Prostate gland (tissue), 2 donors: ENCODE data around the gene CELF4. TPM values are rescaled to one million over a fixed set of nuclear protein-coding genes. Genes with fewer than 3 reads are reported as not detected.

ENCODE experiments used
- DNase-seq: peaks from one replicate; pipeline ENCODE4 v3.0.0-alpha.2; 2019; ENCODE audit warnings: low spot score
- H3K27ac ChIP-seq, 2 donors: fragments of 200-600 bp; sonication (generic); 2 replicates each; pipeline ENCODE4 v1.5.1; 2017 to 2019
- H3K27me3 ChIP-seq: fragments of 200-600 bp; sonication (generic); replicated peaks from 2 replicates; pipeline ENCODE4 v1.5.1; 2019; ENCODE audit not compliant: insufficient read depth
- H3K36me3 ChIP-seq, 2 donors: fragments of 200-600 bp; sonication (generic); 1 replicate in 1 of 2; 2 replicates in 1 of 2; pipeline versions ENCODE4 v1.5.1 to v1.8.1; 2017 to 2019
- H3K4me1 ChIP-seq: fragments of 200-600 bp; sonication (generic); replicated peaks from 2 replicates; pipeline ENCODE4 v1.5.1; 2019
- H3K4me3 ChIP-seq, 2 donors: fragments of 200-600 bp; sonication (generic); 2 replicates each; pipeline ENCODE4 v1.5.1; 2017 to 2019
- H3K9me3 ChIP-seq: fragments of 200-600 bp; sonication (generic); 2 replicates; pipeline ENCODE4 v1.5.1; 2017
- POLR2A ChIP-seq: fragments of 450-650 bp; IDR thresholded peaks from one replicate; pipeline ENCODE4 v1.6.1; 2016; ENCODE audit warnings: antibody characterized with exemption, mild to moderate bottlenecking
- POLR2AphosphoS5 ChIP-seq: sonication (generic); formaldehyde crosslinking; IDR thresholded peaks from one replicate; pipeline ENCODE4 v1.6.1; 2017; ENCODE audit warnings: antibody characterized with exemption
- WGBS: methylation state at CpG from one replicate; pipeline ENCODE4 v1.1.5; 2018; 5-methylcytosine and 5-hydroxymethylcytosine counted together
- intact Hi-C: fragments of 100-400 bp; cut with DNase I; formaldehyde crosslinking; loops from one replicate; pipeline ENCODE4 v1.14.2; 2022
- total RNA-seq, 2 donors: library from RNA; depleted of rRNA; stranded (reverse); fragments of >200 nt; gene quantifications; one replicate each; pipeline ENCODE4 v1.1.0, GENCODE V29; 2016
- TF ChIP-seq, protein P1 (sequence below), 4 experiments: fragments of 200-600 bp in 2 of 4; fragments of 450-650 bp in 2 of 4; sonication (generic) in 2 of 4; IDR thresholded peaks; 1 replicate in 3 of 4; 2 replicates in 1 of 4; pipeline ENCODE4 v1.5.1; 2016 to 2019; ENCODE audit warnings: antibody characterized with exemption in 4 of 4, mild to moderate bottlenecking in 2 of 4, moderate library complexity in 2 of 4

CELF4 gene
- total RNA-seq, 2 donors from 2014 or later: 7.8 to 8.5 TPM

DNA sequence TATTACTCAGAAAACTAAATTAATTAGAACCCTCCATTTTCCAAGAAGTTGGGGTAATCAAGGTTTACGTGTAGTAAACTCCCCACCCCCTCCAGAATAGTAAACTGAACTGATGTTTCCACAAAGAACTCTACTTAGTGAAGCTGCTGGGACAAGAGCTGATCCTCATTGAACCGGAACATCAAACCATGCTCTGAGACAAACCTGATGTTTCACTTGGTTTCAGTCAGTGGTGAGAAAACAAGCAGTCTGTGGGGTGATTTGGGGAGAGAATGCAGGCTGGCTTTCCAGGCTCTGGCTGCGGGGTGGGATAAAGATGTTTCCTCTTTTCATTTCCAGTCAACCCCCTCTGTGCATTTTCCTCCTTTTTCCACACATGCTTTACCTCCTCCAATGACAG, 38.2 kb downstream of the CELF4 start:
- H3K27me3 ChIP-seq: peaks cover 20% of the 10 kb centered on the region
- no peaks in the 10 kb centered on the region for H3K9me3 ChIP-seq
- no peak for DNase-seq
- H3K36me3 ChIP-seq: no peaks in the 10 kb centered on the region
- H3K27ac ChIP-seq: no peak overlapping the region
- no peak for TF ChIP-seq POLR2AphosphoS5
- TF ChIP-seq, protein P1, sequence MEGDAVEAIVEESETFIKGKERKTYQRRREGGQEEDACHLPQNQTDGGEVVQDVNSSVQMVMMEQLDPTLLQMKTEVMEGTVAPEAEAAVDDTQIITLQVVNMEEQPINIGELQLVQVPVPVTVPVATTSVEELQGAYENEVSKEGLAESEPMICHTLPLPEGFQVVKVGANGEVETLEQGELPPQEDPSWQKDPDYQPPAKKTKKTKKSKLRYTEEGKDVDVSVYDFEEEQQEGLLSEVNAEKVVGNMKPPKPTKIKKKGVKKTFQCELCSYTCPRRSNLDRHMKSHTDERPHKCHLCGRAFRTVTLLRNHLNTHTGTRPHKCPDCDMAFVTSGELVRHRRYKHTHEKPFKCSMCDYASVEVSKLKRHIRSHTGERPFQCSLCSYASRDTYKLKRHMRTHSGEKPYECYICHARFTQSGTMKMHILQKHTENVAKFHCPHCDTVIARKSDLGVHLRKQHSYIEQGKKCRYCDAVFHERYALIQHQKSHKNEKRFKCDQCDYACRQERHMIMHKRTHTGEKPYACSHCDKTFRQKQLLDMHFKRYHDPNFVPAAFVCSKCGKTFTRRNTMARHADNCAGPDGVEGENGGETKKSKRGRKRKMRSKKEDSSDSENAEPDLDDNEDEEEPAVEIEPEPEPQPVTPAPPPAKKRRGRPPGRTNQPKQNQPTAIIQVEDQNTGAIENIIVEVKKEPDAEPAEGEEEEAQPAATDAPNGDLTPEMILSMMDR (IDR thresholded peaks at IDR 0.05): no peak
- TF ChIP-seq POLR2A: no peak
- no peaks in the 10 kb centered on the region for H3K4me1 ChIP-seq
- no peak overlapping the region for H3K4me3 ChIP-seq
- WGBS: 81% methylated on average over 3 of the region's 3 CpGs
- intact Hi-C loops: no loop called here

GRCh38 chr18:37525262-37525585, 40.4 kb downstream of the CELF4 start:
- DNase-seq: no peak
- H3K27me3 ChIP-seq: peaks cover 20% of the 10 kb centered on the region
- WGBS: 54% methylated on average over 8 of the region's 8 CpGs
- intact Hi-C loops: no loop called here
- H3K9me3 ChIP-seq: no peaks in the 10 kb centered on the region
- H3K4me3 ChIP-seq: no peak overlapping the region
- no peak overlapping the region for H3K27ac ChIP-seq
- TF ChIP-seq POLR2AphosphoS5 (no peak), POLR2A (no peak)
- TF ChIP-seq, protein P1 (IDR thresholded peaks at IDR 0.05): no peak
- no peaks in the 10 kb centered on the region for H3K4me1 ChIP-seq
- H3K36me3 ChIP-seq: no peaks in the 10 kb centered on the region

DNA sequence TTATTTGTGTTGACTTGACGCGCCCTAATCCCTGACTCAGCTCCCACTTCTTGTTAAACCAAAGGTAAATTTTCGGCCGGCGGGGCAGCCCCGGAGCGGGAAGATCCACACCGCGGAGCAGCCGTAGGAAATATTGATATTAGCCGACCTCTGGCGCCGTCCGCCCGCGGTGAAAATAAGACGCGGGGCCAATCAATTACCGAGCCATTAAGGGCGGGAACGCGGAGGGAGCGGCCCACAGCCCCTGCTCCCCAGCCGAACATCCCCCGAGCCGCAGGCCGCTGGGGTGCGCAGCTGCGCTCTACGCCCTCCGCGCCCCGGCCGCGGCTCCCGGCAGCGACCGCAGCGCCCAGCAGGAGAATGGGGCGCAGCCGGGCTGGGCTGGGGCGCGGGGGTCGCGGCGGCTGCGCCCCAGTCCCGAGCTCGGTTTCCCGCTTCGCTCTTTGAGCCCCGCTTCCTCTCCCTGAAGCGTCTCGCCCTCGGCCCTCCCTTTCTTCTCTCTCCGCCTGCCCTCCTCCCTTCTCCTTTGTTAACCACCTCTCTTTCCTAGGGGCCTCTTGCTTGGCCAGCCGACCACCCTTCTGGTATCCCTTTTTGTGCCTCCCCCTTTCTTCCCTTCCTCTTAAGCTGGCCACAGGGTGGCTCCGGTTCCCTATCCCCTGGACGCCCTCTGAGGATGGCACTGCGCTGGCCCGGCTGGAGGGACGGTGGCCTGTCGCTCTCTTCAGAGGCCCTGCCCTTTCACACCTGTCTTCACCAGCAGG, 40.9 kb downstream of the CELF4 start:
- Histone ChIP-seq H3K27ac (no peak overlapping the region), H3K9me3 (no peaks in the 10 kb centered on the region), H3K27me3 (peaks cover 20% of the 10 kb centered on the region), H3K4me1 (no peaks in the 10 kb centered on the region), H3K4me3 (peak overlapping the region in 1 of 2 donors; percentile 10), H3K36me3 (no peaks in the 10 kb centered on the region)
- TF ChIP-seq, protein P1 (IDR thresholded peaks at IDR 0.05): no peak
- 9% methylated on average over 62 of the region's 63 CpGs for WGBS
- intact Hi-C loops: no loop called here
- DNase-seq: no peak

DNA sequence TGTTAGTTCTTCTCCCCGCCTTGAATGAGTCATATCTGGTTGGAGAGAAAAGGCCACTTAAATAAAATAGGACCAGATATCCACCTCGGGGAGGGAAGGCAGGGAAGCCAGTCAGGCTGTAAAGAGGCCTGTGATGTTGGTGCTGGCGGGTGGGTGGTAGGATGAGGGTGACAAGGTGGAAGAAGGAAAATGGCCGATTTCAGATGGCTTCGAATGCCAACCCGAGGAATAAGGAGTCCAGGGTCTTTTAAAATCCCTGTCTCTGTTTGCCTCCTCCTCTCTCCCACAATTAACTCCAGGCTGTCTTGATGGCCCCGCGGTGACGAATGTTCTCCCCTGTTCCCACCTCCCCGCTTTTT, 41.5 kb downstream of the CELF4 start:
- 34% methylated on average over 10 of the region's 10 CpGs for WGBS
- no peak overlapping the region for H3K27ac ChIP-seq
- H3K4me3 ChIP-seq: no peak overlapping the region

More for the DNA sequence above, 41.5 kb downstream of the CELF4 start:
- DNase-seq: no peak
- Histone ChIP-seq H3K9me3 (no peaks in the 10 kb centered on the region), H3K27me3 (peaks cover 20% of the 10 kb centered on the region), H3K36me3 (no peaks in the 10 kb centered on the region), H3K4me1 (no peaks in the 10 kb centered on the region)
- TF ChIP-seq, protein P1 (IDR thresholded peaks at IDR 0.05): no peak
- no peak for TF ChIP-seq POLR2AphosphoS5
- no peak for TF ChIP-seq POLR2A
- intact Hi-C loops: no loop called here
